Keratinocyte (primary cell): ENCODE results near the gene CCDC71.

ENCODE experiments used
- EZH2 ChIP-seq: IDR thresholded peaks from one replicate; pipeline ENCODE4 v1.6.1; 2012; ENCODE audit warnings: inconsistent platforms, mild to moderate bottlenecking, low read length, moderate library complexity
- TF ChIP-seq, protein P1 (sequence below), 3 experiments: IDR thresholded peaks in 1 of 3; conservative IDR thresholded peaks in 1 of 3; optimal IDR thresholded peaks in 1 of 3; 2 replicates in 2 of 3; 3 replicates in 1 of 3; pipeline versions ENCODE3 to v1.5.1; 2011; ENCODE audit warnings: low read length in 3 of 3, mild to moderate bottlenecking in 3 of 3, moderate library complexity in 2 of 3, control low read depth in 1 of 3, inconsistent platforms in 1 of 3; ENCODE audit not compliant: insufficient read depth in 2 of 3; ENCODE audit errors: extremely low read depth in 1 of 3

DNA sequence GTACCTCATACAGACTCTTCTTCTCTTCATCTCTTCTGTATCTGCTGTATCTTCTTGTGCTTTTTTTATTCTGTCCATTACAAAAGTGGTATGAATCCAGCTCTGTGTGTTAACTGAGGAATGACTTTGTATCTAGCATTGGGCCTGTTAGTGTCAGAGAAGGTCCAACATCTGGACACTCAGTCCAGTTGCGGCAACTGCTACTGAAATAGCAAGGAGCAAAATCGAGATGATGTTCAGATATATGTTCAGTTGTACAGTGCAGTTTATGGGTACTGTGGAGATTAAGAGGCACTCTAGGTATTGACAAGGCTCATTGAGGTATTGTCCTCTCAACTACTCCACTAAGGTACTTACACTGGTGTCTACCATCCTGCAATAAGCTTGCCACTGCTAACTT is 47.9 kb upstream of the CCDC71 start:
- TF ChIP-seq, protein P1, sequence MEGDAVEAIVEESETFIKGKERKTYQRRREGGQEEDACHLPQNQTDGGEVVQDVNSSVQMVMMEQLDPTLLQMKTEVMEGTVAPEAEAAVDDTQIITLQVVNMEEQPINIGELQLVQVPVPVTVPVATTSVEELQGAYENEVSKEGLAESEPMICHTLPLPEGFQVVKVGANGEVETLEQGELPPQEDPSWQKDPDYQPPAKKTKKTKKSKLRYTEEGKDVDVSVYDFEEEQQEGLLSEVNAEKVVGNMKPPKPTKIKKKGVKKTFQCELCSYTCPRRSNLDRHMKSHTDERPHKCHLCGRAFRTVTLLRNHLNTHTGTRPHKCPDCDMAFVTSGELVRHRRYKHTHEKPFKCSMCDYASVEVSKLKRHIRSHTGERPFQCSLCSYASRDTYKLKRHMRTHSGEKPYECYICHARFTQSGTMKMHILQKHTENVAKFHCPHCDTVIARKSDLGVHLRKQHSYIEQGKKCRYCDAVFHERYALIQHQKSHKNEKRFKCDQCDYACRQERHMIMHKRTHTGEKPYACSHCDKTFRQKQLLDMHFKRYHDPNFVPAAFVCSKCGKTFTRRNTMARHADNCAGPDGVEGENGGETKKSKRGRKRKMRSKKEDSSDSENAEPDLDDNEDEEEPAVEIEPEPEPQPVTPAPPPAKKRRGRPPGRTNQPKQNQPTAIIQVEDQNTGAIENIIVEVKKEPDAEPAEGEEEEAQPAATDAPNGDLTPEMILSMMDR (optimal IDR thresholded peaks at IDR 0.05 in 1 of 3, IDR thresholded peaks at IDR 0.05 in 1 of 3, conservative IDR thresholded peaks at IDR 0.05 in 1 of 3; ENCODE audit: extremely low read depth in 1 of 3, insufficient read depth in 2 of 3, low read length in 3 of 3), result no peak
- no peak for TF ChIP-seq EZH2
